Fibroblast of lung (primary cell): ENCODE results near the gene MRTFA. TPM values are rescaled to one million over a fixed set of nuclear protein-coding genes. Genes with fewer than 3 reads are reported as not detected.

ENCODE experiments used
- DNase-seq, 2 donors: peaks; one replicate each; pipeline versions ENCODE4 v3.0.0 to v3.0.0-alpha.2; 2010; ENCODE audit warnings: low read depth in 2 of 2
- H2AFZ ChIP-seq: 2 replicates; pipeline ENCODE4 v1.5.1; 2012; ENCODE audit warnings: low read length, control low read depth, inconsistent platforms
- H3K27ac ChIP-seq: 2 replicates; pipeline ENCODE4 v1.5.1; 2011; ENCODE audit warnings: low read length, control low read depth; ENCODE audit not compliant: insufficient read depth
- H3K27me3 ChIP-seq: 2 replicates; pipeline ENCODE4 v1.5.1; 2011; ENCODE audit warnings: mild to moderate bottlenecking, low read length; ENCODE audit not compliant: control insufficient read depth, insufficient read depth
- H3K36me3 ChIP-seq: 2 replicates; pipeline ENCODE4 v1.5.1; 2011; ENCODE audit warnings: low read length; ENCODE audit not compliant: control insufficient read depth, insufficient read depth
- H3K4me1 ChIP-seq: 2 replicates; pipeline ENCODE4 v1.5.1; 2011; ENCODE audit warnings: low read length; ENCODE audit not compliant: control insufficient read depth, insufficient read depth; ENCODE audit errors: extremely low read depth
- H3K4me2 ChIP-seq: 2 replicates; pipeline ENCODE4 v1.5.1; 2011; ENCODE audit warnings: low read length, control low read depth; ENCODE audit not compliant: insufficient read depth; ENCODE audit errors: extremely low read depth
- H3K4me3 ChIP-seq, 4 experiments: fragments of 200-600 bp in 1 of 4; sonication (generic) in 1 of 4; replicated peaks in 1 of 4; 2 replicates each; pipeline ENCODE4 v1.5.1; 2011 to 2016; ENCODE audit warnings: low read length in 4 of 4, low read depth in 3 of 4, mild to moderate bottlenecking in 3 of 4, control low read depth in 2 of 4, inconsistent platforms in 1 of 4, mixed read lengths in 1 of 4; ENCODE audit not compliant: insufficient read depth in 1 of 4; ENCODE audit errors: control extremely low read depth in 1 of 4
- H3K79me2 ChIP-seq: 2 replicates; pipeline ENCODE4 v1.5.1; 2012; ENCODE audit warnings: mild to moderate bottlenecking, low read length, inconsistent platforms; ENCODE audit not compliant: control insufficient read depth, insufficient read depth
- H3K9ac ChIP-seq: 2 replicates; pipeline ENCODE4 v1.5.1; 2011; ENCODE audit warnings: mild to moderate bottlenecking, low read length, control low read depth; ENCODE audit not compliant: insufficient read depth
- H3K9me3 ChIP-seq: 2 replicates; pipeline ENCODE4 v1.5.1; 2012; ENCODE audit warnings: low read depth, low read length; ENCODE audit not compliant: control insufficient read depth, insufficient read depth
- H4K20me1 ChIP-seq: 2 replicates; pipeline ENCODE4 v1.5.1; 2011; ENCODE audit warnings: low read length; ENCODE audit not compliant: control insufficient read depth, insufficient read depth; ENCODE audit errors: extremely low read depth
- CTCF ChIP-seq, 2 donors: IDR thresholded peaks in 1 of 2; conservative IDR thresholded peaks in 1 of 2; 1 replicate in 1 of 2; 2 replicates in 1 of 2; pipeline ENCODE4 v1.5.1; 2011 to 2012; ENCODE audit warnings: low read length in 2 of 2, control low read depth in 1 of 2, inconsistent platforms in 1 of 2, low read depth in 1 of 2, mild to moderate bottlenecking in 1 of 2
- EZH2 ChIP-seq: IDR thresholded peaks from 2 replicates; pipeline ENCODE4 v1.5.1; 2012; ENCODE audit warnings: low read length, control low read depth, mild to moderate bottlenecking; ENCODE audit errors: missing control alignments
- polyA plus RNA-seq, 2 donors: library from polyadenylated mRNA; depleted of rRNA in 1 of 2; stranded (reverse) in 1 of 2; unstranded in 1 of 2; fragments of >200 nt; gene quantifications; 2 replicates each; pipeline ENCODE4 v1.2.1, GENCODE V29; 2011 to 2012; ENCODE audit warnings: missing spikeins in 1 of 2
- total RNA-seq: library from RNA; depleted of rRNA; stranded (reverse); fragments of >200 nt; gene quantifications from 2 replicates; pipeline ENCODE4 v1.2.1, GENCODE V29; 2014

Gene MRTFA
- total and polyA plus RNA-seq, 2 donors (not counting 1 experiment from before 2014, with no cell fraction given): 7.6 to 23.0 TPM

GRCh38 chr22:40416636-40417035 lies 219.9 kb downstream of the MRTFA start:
- DNase-seq: no peak
- no peak overlapping the region for H3K4me2 ChIP-seq
- no peak overlapping the region for H3K4me3 ChIP-seq
- H3K79me2 ChIP-seq: no peaks in the 10 kb centered on the region
- no peaks in the 10 kb centered on the region for H3K9me3 ChIP-seq
- no peaks in the 10 kb centered on the region for H3K27me3 ChIP-seq
- H4K20me1 ChIP-seq: no peaks in the 10 kb centered on the region
- peaks cover 5% of the 10 kb centered on the region for H3K4me1 ChIP-seq
- H2AFZ ChIP-seq: no peak overlapping the region
- no peak overlapping the region for H3K27ac ChIP-seq
- TF ChIP-seq CTCF (conservative IDR thresholded peaks at IDR 0.05 in 1 of 2, IDR thresholded peaks at IDR 0.05 in 1 of 2; ENCODE audit: low read depth in 1 of 2, low read length in 2 of 2): no peak
- no peak for TF ChIP-seq EZH2
- H3K9ac ChIP-seq: no peak overlapping the region
- peaks cover 22% of the 10 kb centered on the region for H3K36me3 ChIP-seq

- Histone ChIP-seq H3K36me3 (peaks cover 27% of the 10 kb centered on the region), H3K9me3 (no peaks in the 10 kb centered on the region), H3K4me1 (peaks cover 5% of the 10 kb centered on the region), H3K79me2 (no peaks in the 10 kb centered on the region), H3K4me2 (no peak overlapping the region), H3K9ac (no peak overlapping the region), H3K4me3 (no peak overlapping the region), H4K20me1 (no peaks in the 10 kb centered on the region), H3K27ac (no peak overlapping the region), H3K27me3 (no peaks in the 10 kb centered on the region), H2AFZ (no peak overlapping the region)
- no peak for TF ChIP-seq EZH2
- no peak for TF ChIP-seq CTCF (conservative IDR thresholded peaks at IDR 0.05 in 1 of 2, IDR thresholded peaks at IDR 0.05 in 1 of 2; ENCODE audit: low read depth in 1 of 2, low read length in 2 of 2)
- no peak for DNase-seq
These were observed 220.3 kb downstream of the MRTFA start for GRCh38 chr22:40416267-40416570.

- Histone ChIP-seq H2AFZ (no peak overlapping the region), H3K79me2 (no peaks in the 10 kb centered on the region), H3K36me3 (peaks cover 31% of the 10 kb centered on the region), H3K4me3 (no peak overlapping the region), H3K9me3 (no peaks in the 10 kb centered on the region), H3K4me1 (peaks cover 5% of the 10 kb centered on the region), H4K20me1 (no peaks in the 10 kb centered on the region), H3K9ac (no peak overlapping the region), H3K27me3 (no peaks in the 10 kb centered on the region), H3K4me2 (no peak overlapping the region), H3K27ac (peak overlapping the region; percentile 16)
- TF ChIP-seq EZH2: no peak
- no peak for DNase-seq
These were observed 220.8 kb downstream of the MRTFA start for GRCh38 chr22:40415531-40416266.
